ENCODE results near the gene SLX4IP. TPM values are rescaled to one million over a fixed set of nuclear protein-coding genes. Genes with fewer than 3 reads are reported as not detected.

The SLX4IP gene
- total and polyA plus RNA-seq, 2 donors (not counting 1 experiment from before 2014, with no cell fraction given), result 2.0 to 8.1 TPM

DNA sequence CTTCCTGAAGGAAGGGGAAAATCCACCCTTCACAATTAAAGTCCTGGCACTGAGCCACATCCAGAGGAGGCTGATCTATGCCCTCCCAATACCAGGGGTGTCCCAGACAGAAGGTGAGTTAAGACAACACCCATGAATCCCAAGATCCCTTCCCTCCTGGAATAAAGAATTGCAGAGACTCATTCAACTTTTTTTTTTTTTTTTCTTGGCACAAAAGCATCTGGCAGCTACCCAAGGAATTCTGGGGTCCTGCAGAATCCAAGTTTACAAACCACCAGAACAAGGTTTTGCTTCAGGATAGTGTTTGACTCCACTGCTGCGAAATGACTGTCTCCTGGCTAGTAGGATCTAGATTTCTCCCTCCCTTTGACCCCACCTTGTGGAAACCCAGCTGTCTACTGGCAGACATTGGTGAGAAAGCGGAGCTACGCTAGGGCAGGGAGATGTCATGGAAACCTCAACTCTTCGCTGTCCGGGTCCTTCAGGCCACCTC is 201.3 kb downstream of the SLX4IP start:
- intact Hi-C loops (cut with micrococcal nuclease), result no loop called here
- ChIA-PET CTCF (no interaction called here), POLR2A (no interaction called here)
- Histone ChIP-seq H3K4me3 (ENCODE audit: control extremely low read depth in 1 of 5, extremely low read depth in 1 of 5, insufficient read depth in 1 of 5, low read depth in 2 of 5, low read length in 4 of 5) (no peak overlapping the region), H3K9ac (ENCODE audit: low read length) (no peak overlapping the region), H3K79me2 (ENCODE audit: control insufficient read depth, insufficient read depth, low read length) (no peaks in the 10 kb centered on the region), H3K9me3 (ENCODE audit: control extremely low read depth in 1 of 3, control insufficient read depth in 2 of 3, insufficient read depth in 1 of 3, low read length in 2 of 3) (no peaks in the 10 kb centered on the region), H3K4me1 (ENCODE audit: control insufficient read depth in 2 of 2, insufficient read depth in 2 of 2, low read length in 2 of 2) (peaks cover 16 to 19% of the 10 kb centered on the region in 2 donors), H2AFZ (ENCODE audit: insufficient read depth, low read depth, low read length, poor library complexity, severe bottlenecking) (no peak overlapping the region), H3K27me3 (replicated peaks in 1 of 4; ENCODE audit: control extremely low read depth in 1 of 4, control insufficient read depth in 3 of 4, insufficient read depth in 4 of 4, low read length in 3 of 4) (no peaks in the 10 kb centered on the region), H3K4me2 (replicated peaks; ENCODE audit: low read depth, low read length, poor library complexity, severe bottlenecking) (no peak overlapping the region), H3K36me3 (replicated peaks in 1 of 2; ENCODE audit: control extremely low read depth in 1 of 2, control insufficient read depth in 1 of 2, extremely low read depth in 1 of 2, insufficient read depth in 2 of 2, low read length in 1 of 2) (no peaks in the 10 kb centered on the region), H3K27ac (ENCODE audit: low read length in 2 of 2) (no peak overlapping the region), H4K20me1 (ENCODE audit: control insufficient read depth, insufficient read depth, low read length, poor library complexity, severe bottlenecking) (no peaks in the 10 kb centered on the region)
- TF ChIP-seq, protein P1, sequence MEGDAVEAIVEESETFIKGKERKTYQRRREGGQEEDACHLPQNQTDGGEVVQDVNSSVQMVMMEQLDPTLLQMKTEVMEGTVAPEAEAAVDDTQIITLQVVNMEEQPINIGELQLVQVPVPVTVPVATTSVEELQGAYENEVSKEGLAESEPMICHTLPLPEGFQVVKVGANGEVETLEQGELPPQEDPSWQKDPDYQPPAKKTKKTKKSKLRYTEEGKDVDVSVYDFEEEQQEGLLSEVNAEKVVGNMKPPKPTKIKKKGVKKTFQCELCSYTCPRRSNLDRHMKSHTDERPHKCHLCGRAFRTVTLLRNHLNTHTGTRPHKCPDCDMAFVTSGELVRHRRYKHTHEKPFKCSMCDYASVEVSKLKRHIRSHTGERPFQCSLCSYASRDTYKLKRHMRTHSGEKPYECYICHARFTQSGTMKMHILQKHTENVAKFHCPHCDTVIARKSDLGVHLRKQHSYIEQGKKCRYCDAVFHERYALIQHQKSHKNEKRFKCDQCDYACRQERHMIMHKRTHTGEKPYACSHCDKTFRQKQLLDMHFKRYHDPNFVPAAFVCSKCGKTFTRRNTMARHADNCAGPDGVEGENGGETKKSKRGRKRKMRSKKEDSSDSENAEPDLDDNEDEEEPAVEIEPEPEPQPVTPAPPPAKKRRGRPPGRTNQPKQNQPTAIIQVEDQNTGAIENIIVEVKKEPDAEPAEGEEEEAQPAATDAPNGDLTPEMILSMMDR (IDR thresholded peaks at IDR 0.05), result no peak
- TF ChIP-seq EZH2 (IDR thresholded peaks at IDR 0.05; ENCODE audit: borderline replicate concordance, insufficient read depth, low read depth, low read length, poor library complexity, severe bottlenecking), result no peak
- DNase-seq (no peak), ATAC-seq (ENCODE audit: low read depth) (no peak)
- WGBS (ENCODE audit: insufficient coverage), result 99% methylated on average over 5 of the region's 5 CpGs
- Mint-ChIP-seq H3K4me3 (no peak overlapping the region), H3K27me3 (no peaks in the 10 kb centered on the region), H3K9me3 (ENCODE audit: insufficient read depth) (no peaks in the 10 kb centered on the region), H3K27ac (no peak overlapping the region), H3K4me1 (peaks cover 23% of the 10 kb centered on the region)

- Histone ChIP-seq H3K79me2 (ENCODE audit: control insufficient read depth, insufficient read depth, low read length) (no peaks in the 10 kb centered on the region), H4K20me1 (ENCODE audit: control insufficient read depth, insufficient read depth, low read length, poor library complexity, severe bottlenecking) (no peaks in the 10 kb centered on the region), H3K27ac (ENCODE audit: low read length in 2 of 2) (no peak overlapping the region), H3K4me3 (ENCODE audit: control extremely low read depth in 1 of 5, extremely low read depth in 1 of 5, insufficient read depth in 1 of 5, low read depth in 2 of 5, low read length in 4 of 5) (no peak overlapping the region), H3K36me3 (replicated peaks in 1 of 2; ENCODE audit: control extremely low read depth in 1 of 2, control insufficient read depth in 1 of 2, extremely low read depth in 1 of 2, insufficient read depth in 2 of 2, low read length in 1 of 2) (no peaks in the 10 kb centered on the region), H3K27me3 (replicated peaks in 1 of 4; ENCODE audit: control extremely low read depth in 1 of 4, control insufficient read depth in 3 of 4, insufficient read depth in 4 of 4, low read length in 3 of 4) (no peaks in the 10 kb centered on the region), H3K9ac (ENCODE audit: low read length) (no peak overlapping the region), H2AFZ (ENCODE audit: insufficient read depth, low read depth, low read length, poor library complexity, severe bottlenecking) (no peak overlapping the region), H3K4me1 (ENCODE audit: control insufficient read depth in 2 of 2, insufficient read depth in 2 of 2, low read length in 2 of 2) (peaks cover 16 to 19% of the 10 kb centered on the region in 2 donors), H3K9me3 (ENCODE audit: control extremely low read depth in 1 of 3, control insufficient read depth in 2 of 3, insufficient read depth in 1 of 3, low read length in 2 of 3) (no peaks in the 10 kb centered on the region), H3K4me2 (replicated peaks; ENCODE audit: low read depth, low read length, poor library complexity, severe bottlenecking) (no peak overlapping the region)
- no peak for ATAC-seq (ENCODE audit: low read depth)
- H3K27me3 Mint-ChIP-seq, result no peaks in the 10 kb centered on the region
- intact Hi-C loops (cut with micrococcal nuclease), result no loop called here
- H3K4me3 Mint-ChIP-seq, result no peak overlapping the region
- ChIA-PET CTCF (no interaction called here), POLR2A (no interaction called here)
- no peak for DNase-seq
- TF ChIP-seq, protein P1 (IDR thresholded peaks at IDR 0.05), result no peak
- no peak for TF ChIP-seq EZH2 (IDR thresholded peaks at IDR 0.05; ENCODE audit: borderline replicate concordance, insufficient read depth, low read depth, low read length, poor library complexity, severe bottlenecking)
- no peak overlapping the region for H3K27ac Mint-ChIP-seq
- peaks cover 23% of the 10 kb centered on the region for H3K4me1 Mint-ChIP-seq
- no peaks in the 10 kb centered on the region for H3K9me3 Mint-ChIP-seq (ENCODE audit: insufficient read depth)
- WGBS (ENCODE audit: insufficient coverage), result 89% methylated on average over 9 of the region's 10 CpGs
These were observed 202.0 kb downstream of the SLX4IP start for GRCh38 chr20:10637031-10637559.

Data from B cell (primary cell).